ENCODE data around the gene DYNC2H1.

The DYNC2H1 gene

DNA sequence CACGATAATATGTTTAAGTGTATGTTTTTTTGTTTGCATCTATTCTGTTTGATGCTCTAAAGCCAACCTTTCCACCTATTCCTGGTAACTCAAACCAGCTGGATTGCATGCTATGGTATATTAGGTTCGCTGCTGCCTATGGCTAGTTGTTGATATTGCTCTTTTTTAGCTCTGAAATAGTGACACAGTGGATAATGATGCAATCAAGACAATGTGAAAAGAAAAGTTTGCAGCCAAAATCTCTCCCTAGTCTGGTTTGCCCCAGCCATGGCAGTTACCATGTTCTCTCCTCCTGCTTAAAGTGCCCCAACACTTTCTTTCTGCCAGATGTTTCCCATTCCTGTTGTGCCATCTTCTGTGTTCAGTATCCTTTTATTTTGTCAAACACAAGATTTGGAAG, 269.7 kb downstream of the DYNC2H1 start:
- DNase-seq: no peak

- DNase-seq: no peak
These were observed 270.8 kb downstream of the DYNC2H1 start for GRCh38 chr11:103380031-103380430.

DNA sequence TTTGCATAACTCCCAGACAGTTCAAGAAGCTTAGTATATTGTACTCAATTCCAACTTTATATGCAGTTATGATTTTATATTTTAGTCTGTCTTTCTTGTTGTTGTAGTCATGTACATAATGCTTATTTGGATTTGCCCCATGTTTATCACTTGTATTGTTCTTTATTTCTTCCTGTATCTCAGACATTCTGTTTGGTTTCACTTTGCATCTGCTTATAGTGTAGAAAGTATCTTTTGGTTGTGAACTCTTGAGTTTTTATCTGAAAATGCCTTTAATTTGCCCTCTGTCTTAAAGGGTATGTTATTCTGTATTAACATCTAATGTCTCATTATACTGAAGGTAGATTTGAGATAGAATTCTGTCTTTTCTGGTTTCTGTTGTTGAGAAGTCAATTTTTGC, 275.4 kb downstream of the DYNC2H1 start:
- DNase-seq: no peak

DNA sequence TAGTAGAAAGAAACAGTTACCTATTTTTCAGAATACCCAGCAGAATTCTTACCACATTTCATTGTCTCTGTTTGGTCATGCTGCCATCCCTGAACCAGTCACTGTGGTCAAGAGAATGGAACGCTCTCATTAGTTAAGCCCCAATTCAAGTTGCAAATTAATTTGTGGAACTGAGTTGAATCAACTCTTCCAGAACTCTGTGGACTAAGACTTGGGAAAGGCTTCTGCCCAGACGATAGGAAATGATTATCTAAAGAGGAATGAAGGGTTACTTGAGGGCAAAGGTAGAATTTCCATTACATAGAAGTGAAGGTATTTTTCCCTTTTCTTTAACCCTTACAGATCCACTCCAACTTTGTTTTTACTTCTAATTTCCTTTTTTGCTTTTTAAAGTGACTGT, 286.4 kb downstream of the DYNC2H1 start:
- no peak for DNase-seq

- DNase-seq: no peak
These were observed 287.0 kb downstream of the DYNC2H1 start for GRCh38 chr11:103396237-103396636.

GRCh38 chr11:103397369-103397768, 288.1 kb downstream of the DYNC2H1 start:
- DNase-seq: no peak

DNA sequence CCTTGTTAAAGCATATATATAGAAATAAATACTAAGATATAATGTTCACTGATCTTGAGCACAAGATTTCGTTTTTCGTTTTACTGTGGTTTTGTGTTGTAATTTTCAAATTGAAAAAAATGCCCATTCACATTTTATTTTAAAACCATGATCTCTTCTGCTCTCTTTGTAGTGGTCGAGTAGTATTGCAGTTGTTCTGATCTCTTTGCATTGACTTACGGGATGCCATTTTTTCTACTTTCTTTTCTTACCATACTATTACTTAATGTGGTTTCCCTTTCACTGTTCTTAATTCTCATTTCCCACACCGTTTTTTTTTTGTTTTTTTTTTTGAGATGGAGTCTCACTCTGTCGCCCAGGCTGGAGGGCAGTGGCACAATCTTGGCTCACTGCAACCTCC, 289.6 kb downstream of the DYNC2H1 start:
- DNase-seq: no peak

GRCh38 chr11:103406357-103406756, 297.1 kb downstream of the DYNC2H1 start:
- no peak for DNase-seq

DNA sequence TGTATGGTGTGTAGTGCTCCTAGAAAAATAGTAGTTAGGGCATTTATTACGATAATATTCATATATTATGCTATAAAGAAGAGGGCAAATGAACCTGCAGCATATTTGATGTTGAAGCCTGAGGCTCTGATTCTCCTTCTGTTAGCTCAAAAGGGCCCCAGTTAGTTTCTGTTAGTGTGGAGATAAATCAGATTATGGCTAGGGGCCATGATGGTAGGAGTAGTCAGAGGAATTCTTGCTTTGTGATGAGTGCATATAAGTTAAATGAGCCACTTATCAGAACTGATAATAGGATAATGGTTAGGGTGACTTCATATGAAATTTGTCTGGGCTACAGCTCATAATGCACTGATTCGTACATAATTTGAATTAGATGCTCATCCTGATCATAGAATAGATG, 298.4 kb downstream of the DYNC2H1 start:
- DNase-seq: no peak

GRCh38 chr11:103413266-103413888, 304.2 kb downstream of the DYNC2H1 start:
- DNase-seq: no peak

GRCh38 chr11:103418014-103418413, 308.8 kb downstream of the DYNC2H1 start:
- no peak for DNase-seq

DNA sequence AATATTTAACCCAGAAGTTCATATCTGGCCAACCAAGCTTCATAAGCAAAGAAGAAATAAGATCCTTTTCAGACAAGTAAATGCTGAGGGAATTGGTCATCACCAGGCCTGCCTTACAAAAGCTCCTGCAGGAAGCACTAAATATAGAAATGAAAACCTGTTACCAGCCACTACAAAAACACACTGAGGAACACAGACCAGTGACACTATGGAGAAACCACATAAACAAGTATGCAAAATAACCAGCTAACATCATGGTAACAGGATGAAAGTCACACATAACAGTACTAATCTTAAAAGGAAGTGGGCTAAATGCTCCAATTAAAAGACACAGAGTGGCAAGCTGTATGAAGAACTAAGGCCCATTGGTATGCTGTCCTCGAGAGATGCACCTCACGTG, 311.4 kb downstream of the DYNC2H1 start:
- no peak for DNase-seq

GRCh38 chr11:103433386-103434072, 324.3 kb downstream of the DYNC2H1 start:
- DNase-seq: no peak

DNA sequence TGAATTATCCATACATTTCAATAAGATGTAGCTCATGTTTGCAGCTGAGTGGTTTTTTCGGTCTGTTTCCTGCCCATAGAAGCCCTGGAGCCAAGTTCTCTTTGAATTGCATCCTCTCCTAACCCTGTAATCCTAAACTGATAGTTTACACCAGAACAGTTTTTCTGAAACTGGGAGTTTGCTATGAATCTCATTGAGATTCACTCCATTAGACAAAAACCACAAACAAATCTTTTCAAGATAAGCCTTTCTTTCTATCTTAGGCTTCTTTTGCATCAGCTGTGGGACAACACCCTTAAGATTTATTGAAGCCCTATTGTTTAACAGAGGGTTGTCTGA, 324.8 kb downstream of the DYNC2H1 start:
- no peak for DNase-seq

DNA sequence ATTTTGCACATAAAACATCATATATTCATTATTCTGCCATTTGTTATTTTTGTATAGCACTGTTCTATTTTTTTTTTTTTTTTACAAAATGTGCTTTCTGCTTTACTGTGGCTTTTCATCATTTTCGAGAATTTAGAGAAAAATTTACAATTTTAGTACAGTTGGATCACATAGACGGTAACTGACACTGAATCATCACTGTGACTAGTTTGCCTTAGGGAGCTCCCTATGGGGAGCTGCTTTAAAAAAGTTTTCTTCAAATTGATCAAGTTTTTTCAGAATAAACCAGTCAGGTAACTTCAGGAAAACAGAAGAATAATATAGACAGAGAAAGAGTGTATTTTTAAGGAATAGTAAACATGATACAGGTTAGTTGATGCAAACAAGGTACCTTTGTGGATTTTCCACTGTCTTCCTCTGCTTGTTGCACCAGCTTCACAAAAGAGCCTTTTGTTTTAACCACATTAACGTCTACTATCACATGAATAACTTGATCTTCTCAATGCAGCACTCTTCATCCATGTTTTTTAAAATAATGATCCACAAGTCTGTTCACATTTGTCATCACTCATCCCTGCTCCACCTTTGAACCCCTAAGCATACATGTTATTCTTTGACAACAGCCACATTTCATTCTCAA, 327.0 kb downstream of the DYNC2H1 start:
- DNase-seq: no peak

GRCh38 chr11:103441021-103441420, 331.8 kb downstream of the DYNC2H1 start:
- no peak for DNase-seq

GRCh38 chr11:103448966-103449365, 339.7 kb downstream of the DYNC2H1 start:
- DNase-seq: no peak

GRCh38 chr11:103450241-103450640, 341.0 kb downstream of the DYNC2H1 start:
- no peak for DNase-seq

- DNase-seq: no peak
These were observed 343.9 kb downstream of the DYNC2H1 start for GRCh38 chr11:103453126-103453525.

- no peak for DNase-seq
These were observed 344.9 kb downstream of the DYNC2H1 start for GRCh38 chr11:103453915-103454709.

DNA sequence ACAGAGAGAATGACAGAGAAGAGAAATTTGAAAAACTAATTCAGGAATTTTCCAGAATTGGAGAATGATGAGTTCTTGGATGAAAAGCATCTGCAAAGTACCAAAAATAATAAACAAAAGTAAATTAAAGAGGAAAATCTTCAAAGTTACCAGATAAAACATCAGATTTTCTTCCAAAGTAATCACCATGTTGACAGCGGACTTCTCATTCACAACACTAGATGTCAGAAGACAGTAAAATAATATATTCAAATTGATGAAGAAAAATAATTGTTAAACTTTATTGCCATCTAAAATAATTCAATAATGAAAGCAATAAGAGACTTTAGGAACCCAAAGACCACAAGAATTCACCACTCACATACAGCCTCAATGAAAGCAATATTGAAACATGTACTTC, 355.2 kb downstream of the DYNC2H1 start:
- no peak for DNase-seq

GRCh38 chr11:103465555-103466140, 356.4 kb downstream of the DYNC2H1 start:
- no peak for DNase-seq

GRCh38 chr11:103471546-103471945, 362.3 kb downstream of the DYNC2H1 start:
- DNase-seq: no peak

Data from activated T-cell treated with anti-CD3 and anti-CD28 coated beads, Interleukin-2, amount 50 U/mL, for 1 hour (primary cell).